GM18511 (cell line): ENCODE measurements around the gene RASGRF1.

Experiments used
- ATAC-seq: cut with Tn5 transposase; IDR thresholded peaks from one replicate; pipeline ENCODE4 v1.9.1; 2021; ENCODE audit warnings: mild to moderate bottlenecking, moderate library complexity; ENCODE audit not compliant: unreplicated experiment

The RASGRF1 gene

DNA sequence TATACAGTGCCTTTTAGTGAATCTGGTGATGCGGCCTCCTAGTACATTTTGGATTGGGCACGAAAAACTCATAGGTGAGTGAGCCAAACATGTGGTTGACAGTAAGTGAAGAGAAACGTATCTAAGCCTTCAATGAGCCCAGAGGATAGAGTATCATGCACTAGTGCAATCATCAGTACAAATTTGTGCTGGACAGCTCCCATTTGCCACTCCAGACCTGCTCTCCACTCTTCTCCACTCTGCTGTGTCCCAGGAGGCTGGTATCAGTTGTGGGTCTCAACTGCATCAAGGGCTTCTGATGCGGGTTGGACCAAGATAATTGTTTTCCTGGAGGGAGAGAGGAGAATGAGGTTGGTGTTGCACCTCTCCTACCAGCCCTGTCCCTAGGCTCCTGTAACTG, 9.1 kb upstream of the RASGRF1 start:
- ATAC-seq = no peak

DNA sequence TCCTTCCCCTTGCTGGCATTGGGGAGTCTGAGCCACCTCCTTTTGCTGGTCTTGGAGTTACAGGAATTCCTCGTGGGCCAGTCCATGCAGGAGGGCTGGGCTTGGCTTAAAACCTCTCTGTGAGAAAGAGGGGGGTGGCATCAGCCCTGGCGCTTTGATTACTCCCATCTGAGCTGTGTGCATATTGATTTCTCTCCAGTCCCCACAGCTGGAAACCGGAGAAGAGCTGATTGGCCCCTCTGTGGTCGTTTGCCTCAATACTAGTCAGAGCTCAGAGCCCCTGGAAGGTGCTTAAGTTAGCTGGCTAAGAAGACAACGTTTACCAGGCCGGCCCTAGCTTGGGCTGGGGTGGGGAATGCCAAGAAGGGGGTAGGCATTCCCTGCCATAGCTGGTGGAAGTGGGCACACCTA, 4.0 kb upstream of the RASGRF1 start:
- no peak for ATAC-seq

DNA sequence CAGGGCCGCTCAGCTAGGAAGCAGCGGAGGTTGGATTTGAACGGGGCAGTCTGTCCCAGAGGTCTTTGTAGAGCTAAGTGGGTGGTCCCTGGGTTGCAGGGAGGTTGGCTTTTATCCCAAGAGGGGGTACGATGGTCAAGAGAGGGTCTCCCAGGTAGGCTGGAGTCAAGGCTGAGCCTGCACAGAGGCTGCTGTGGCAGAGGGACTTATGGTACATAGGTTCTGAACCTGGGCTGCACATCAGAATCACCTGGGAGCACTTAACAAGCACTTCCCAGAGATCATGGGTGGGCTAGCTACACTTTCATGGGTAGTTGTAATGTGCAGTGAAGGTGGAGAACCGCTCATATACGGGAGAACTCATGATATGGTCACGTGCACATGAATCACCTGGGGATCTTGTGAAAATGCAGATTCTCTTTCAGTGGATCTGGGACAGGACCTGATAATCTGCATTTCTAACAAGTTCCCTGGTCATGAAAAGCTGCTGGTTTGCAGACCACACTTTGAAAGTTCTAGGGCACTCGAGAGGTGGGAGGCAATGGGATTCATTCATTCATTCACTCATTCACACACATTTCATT, 2.9 kb upstream of the RASGRF1 start:
- ATAC-seq = no peak

DNA sequence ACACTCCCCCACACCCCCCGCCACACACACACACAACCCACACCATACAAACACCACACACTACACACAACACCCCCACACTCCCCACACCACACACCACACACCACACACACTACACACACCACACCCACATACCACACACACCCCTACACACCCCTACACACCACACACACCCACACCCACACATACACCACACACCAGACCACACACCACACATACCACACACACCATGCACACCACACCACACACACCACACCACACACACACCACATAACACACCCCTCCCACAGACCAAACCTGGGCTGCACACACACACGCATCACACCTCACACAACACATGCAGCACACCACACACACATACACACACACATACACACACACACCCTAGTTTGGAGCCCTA, 1.8 kb upstream of the RASGRF1 start:
- no peak for ATAC-seq

DNA sequence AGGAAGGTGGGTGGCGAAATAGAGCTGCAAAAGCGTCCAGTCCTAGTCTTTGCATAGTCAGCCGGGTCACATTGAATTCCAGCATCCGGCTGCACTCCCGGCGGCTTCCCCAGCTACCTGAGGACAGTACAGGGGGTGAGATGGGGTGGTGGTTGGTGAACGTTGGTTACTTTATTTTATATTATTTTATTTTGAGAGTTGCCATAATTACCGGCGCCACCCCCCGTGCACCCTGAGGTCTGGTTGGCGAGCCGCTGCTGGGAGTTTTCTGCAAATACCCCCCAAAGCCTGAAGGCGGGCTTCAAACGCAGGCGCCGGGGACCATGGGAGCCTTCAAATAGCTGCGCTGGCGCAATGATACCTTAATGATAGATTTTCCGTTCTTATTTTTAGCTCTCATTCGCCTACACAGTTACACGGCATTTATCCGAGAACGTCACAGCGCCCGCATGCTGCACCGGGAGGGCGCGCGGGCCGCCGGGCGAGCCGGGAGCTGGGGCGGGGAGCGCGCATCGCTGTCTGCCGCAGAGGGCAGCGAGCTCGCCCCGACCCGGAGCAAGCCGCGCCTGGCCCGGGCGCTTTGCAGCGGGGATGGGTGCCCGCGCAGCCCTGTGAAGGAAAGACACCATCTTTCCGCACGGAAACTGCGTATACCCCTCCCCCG, 756 bp upstream of the RASGRF1 start:
- ATAC-seq = no peak

DNA sequence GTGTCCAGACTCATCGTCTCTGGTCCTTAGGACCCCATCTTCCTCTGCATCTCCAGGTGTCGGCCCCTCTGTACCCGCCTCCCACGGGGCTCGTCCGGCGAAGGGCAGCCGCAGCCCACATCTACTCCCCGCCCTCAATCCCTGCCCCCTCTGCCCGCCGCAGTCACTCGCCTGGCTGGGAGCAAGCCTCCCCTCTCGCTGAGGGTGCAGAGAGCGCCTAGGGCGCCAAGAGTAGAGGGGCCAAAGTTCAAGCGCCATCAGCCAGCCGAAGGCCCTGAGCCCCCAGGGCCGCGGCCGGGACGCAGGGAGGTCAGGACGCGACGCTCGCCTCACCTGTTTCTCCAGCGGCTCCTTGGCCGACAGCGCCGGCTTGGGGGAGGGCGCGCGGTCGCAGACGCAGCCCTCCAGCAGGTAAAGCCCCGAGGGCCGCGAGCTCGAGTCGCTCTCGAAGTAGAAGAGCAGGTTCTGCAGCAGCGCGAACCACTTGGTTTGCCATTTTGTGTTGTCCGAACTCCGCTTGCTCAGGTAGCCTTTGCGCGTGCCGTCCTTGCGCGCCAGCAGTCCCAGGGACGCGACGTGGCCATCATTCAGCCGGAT, 592 bp downstream of the RASGRF1 start:
- ATAC-seq = no peak

DNA sequence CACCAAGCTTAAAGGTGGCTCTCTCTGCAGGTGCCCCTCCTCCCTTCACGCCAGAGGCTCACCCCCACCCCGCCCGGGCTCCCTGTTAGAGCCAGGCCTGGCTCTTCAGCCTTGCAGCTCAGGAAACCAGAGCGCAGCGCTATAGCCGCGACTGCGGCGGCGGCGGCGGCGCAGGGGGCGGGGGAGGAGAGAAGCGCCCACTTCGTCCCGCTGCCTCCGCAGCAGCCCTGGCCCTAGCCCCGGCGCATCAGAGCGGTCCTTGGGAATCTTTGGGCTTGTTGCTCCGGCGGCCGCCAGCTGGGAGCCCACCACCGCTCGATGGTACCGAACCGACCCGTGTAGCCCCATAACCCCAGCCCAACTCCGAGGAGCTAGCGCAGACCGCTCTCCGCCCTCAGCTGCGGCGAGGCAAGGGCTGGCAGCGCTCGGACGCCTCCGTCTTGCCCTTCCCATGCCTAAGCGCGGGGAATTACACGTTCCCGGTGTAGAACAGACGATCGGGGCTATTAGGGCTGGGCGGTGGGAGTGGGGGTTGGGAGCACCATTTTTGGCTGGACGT, 1.2 kb downstream of the RASGRF1 start:
- ATAC-seq = no peak

DNA sequence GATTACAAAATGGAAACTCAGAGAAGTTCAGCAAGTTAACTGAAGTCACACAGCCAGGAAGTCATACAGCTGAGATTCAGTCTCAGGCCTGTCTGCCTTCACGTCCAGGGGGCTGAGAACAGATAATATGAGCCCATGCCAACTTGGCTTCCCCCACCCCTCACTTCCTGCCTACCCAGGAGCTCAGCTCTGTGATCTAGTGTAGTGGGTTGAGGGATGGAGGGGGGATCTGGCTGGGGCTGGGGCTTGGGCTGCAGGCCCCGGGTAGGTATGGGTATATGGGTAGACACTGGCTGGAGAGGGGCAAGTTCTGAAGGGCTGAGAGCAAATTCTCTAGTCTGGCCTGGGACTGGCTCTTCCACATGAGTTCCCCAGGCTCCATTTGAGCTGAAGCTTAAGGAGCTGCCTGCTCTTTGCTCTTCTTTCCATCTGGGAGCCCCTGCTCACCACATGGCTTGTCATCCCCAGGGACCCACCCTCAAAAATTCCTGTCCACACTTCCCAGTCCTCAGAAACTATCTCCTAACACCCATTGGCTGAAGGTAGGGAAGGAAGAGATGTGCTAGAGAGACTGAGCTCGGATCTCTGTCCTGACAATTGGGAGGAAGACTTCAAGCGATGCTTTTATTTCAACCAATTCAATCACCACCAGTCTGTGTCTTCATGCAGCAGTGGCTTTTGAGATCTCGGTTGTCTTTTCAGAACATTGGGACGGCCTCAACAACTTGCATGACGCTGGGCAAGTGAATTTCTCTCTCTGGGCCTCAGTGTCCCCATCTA, 2.0 kb downstream of the RASGRF1 start:
- no peak for ATAC-seq

DNA sequence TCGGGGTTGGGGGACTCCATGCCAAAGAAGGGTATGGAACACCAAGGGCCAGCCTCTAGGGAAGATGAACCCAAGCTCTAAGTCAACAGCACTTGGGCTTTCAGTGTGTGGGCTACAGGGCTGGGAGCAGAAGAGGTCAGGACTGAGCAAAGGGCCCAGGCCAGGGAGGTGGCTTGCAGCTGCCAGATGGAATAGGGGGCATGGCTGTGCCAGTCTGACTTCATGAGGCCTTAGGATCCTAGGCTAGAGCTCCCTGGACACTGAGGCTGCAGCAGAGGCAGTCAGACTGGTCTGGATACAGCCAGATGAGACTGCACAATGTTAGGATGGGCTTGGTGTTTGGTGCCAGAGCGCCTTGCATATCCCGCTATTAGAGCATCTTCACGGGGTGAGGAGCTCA, 3.8 kb downstream of the RASGRF1 start:
- ATAC-seq = no peak

DNA sequence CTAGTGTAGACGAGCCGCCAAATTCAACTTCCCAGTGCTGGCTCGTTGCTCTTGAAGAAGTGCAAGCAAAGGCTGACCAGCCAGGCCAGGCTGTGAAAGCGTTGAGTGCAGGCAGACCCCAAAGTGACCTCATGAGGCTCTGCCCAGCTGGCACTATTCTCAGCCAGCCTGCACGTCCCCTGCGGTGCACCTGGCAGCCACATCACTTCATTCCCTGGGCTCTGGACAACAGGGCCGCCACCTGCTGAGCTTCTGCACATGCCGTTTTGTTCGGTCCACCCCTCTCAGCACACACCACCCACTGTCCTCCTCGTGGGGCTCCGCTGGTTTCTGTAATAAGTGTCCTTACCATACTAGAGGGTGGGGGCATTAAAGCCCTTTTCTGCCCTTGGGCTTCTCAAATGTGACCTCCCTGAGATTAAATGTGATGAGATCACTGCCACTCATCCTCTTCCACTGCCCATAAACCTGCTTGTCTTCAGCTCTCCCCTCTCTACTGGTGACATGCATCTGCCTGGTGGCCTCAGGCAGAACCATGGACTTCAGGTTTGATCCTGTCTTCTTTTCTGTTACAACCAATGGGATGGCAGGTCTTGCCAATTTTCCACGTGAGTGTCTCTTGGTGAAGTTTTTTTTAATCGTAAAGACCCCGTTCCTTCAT, 6.1 kb downstream of the RASGRF1 start:
- no peak for ATAC-seq

DNA sequence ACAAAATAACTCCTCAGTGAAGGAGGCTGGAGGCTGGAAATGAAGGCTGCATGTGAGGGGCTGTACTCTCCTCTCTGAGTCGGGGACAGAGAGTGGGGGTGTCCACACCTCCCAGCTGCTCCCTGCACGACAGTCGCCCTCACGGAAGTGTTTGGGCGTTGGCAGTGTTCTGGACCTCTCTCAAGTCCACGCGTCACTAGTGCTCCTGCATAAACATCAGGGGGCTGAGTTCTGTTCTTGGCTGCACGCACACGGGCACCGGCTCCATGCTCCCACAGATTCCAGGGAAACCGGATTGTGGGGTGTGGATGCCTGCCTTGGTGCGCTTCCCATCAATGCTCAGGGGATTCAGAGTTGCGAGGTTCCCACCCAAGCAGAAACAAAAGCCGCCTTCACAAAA, 7.4 kb downstream of the RASGRF1 start:
- ATAC-seq = no peak

DNA sequence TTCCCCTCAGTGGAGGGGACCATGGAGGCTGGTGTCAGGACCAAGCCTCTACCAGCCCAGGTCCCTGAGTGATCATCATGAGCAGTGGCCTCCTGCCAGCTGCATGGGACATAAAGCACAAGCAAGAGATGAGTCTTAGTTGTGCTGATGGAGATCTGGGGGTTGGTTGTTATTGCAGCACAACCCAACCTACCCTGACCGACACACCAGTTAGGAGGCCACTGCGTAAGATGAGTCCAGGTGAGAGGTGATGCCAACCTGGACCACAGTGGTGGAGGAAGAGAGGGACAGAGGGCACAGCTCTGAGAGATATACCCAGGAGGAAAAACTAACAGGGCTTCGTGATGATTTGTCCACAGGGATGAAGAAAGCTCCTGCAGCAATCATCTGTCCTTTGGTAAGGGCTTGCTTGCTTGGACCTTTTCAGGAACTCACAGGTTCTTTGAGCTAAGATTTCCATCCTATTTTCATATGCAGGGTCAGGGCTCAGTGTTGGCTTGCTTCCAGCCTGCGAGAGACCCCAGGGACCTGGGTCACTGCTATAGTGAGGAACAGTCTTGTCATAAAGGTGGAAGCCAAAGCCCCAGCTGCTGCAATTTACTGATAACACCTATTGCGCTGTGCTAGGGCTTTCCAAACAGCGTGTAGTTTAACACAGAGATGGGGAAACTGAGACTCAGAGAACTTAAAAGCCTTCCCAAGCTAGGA, 8.1 kb downstream of the RASGRF1 start:
- no peak for ATAC-seq

DNA sequence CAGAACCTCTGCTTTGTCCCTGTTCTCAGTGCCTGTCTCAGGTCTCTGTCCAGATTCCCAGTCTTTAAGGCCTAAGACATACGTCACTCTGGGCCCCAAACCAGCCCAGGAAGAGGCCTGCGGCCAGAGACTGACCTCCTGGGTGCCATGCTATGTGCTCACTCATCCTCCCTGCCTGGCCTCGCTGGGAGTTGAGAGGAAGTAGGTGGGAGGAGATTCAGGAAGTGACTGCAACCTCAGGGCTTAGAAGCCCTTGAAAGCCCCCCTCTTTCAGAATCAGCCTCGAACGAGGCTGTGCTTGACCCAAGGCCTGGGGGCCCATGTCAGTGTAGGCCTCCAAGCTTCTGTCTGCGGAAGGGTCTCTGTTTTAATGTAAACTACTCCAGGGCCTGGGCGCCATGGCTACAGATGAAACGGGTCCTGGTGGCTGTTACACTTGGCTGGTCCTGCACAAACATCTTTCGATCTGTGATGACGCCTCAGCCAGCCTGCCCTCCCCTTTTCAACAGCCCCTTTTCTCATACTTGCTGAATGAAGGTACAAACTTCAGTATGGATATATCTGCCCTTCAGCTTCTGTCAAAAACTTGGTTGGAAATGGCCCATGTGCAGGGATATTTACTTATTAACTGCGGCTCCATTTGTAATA, 11.7 kb downstream of the RASGRF1 start:
- no peak for ATAC-seq

DNA sequence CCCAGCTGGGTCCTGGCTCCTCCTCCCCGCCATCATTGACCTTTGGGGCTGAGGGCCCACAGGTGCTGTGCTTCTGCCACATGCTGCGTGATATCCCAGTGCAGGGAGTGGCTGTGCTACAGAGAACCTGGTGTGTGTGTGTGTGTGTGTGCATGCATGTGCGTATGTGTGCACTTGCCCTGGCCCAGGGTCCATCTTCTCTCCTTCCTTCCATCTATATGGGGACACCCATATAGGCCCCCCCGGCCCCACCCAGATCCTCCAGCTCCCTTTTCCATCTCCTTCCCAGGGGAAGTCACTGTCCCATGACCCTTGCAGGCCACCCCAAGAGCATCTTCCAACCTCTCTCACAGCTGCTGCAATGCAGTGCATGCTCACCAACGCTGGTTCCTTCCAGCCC, 12.6 kb downstream of the RASGRF1 start:
- ATAC-seq = no peak

DNA sequence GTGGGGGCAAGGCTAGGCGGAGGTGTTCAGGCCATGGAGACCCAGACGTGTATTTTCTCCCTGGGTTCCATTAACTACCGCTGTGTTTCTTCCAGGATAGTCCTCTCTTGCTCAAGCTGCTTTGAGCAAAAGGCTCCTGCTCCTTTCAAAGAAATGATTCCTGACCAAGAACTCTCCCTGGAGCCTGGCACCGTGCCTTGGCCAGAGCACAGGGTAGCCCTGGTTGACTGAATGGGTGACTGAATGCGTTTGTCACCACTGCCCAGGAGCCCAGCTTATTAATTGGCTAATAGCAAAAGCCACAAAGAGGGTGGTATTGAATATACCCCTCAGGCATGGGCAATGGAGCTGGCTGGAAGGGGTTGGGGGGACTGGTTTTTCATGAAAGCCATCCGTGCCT, 13.9 kb downstream of the RASGRF1 start:
- no peak for ATAC-seq

DNA sequence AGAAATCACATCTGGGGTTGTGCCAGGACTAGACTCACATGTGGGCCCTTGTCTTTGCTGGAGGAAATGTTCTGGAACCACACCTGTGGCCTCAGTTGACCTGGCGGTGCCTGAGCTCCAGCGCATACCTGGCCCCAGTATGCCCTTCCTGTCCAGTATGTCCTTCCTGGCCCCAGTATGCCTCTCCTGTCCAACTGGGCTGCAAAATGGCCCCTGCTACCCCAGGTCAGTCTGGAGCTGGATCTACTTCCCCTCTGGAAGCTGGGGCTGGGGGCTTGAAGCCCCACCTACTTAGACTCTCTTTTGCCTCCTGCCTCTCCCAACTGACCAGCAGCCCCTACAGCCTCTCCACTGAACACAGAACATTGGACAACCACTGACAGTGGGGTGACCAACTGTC, 15.3 kb downstream of the RASGRF1 start:
- no peak for ATAC-seq

DNA sequence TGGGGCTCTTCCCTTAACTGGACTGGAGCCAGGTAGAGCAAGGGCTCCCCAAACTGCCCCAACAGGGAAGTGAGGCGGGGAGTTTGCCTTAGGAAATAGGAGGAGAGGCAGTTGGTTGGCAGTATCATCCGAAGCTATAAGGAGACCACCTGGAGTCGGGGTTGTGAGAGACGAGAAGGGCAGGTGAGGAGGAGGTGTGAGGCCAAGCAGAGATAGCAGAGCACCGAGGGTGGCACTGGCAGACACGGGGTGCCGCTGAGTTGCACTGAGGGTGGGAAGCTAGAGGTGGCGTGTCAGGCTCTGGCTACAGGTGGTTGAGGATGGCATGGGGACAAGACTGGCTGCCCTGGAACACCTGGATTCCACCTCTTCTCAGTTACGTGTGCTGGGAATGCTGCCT, 17.2 kb downstream of the RASGRF1 start:
- ATAC-seq = no peak

DNA sequence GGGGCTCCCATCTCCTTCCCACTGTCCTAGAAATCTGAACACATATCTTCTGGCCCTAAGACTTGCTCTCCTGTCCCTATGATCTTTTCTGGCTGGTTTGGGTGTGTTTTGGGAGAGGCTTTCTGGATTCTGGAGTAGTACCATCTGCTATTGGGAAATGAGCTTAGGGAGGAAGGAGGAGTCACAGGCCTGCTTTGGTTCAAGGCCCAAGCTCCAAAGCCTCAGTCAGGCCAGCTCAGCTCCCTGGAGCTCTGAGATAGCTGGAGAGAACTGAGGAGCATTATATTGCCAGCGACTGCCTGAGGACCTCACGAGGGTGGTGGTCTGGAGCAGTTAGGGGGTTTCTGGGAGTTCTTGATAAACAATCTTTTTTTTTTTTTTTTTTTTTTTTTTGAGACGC, 18.7 kb downstream of the RASGRF1 start:
- no peak for ATAC-seq

DNA sequence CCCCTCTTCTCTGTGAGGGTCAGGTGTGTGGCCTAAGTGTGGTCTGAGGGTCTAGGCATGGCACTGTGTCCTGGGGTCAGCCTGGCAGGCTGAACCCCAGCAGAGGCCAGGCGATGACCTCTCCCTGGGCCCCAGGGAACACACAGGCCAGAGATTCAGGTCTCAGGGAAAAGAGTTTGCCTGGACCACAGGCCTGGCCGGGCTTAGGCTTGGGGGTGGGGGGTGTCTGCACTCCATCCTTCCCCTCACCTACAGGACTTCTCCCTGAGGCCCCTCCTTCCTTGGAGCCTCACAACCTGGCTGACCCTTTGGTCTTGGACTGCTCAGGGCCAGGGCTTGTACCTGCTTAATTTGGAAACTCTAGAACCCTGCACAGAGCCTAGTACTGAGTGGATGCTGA, 21.8 kb downstream of the RASGRF1 start:
- ATAC-seq = no peak

DNA sequence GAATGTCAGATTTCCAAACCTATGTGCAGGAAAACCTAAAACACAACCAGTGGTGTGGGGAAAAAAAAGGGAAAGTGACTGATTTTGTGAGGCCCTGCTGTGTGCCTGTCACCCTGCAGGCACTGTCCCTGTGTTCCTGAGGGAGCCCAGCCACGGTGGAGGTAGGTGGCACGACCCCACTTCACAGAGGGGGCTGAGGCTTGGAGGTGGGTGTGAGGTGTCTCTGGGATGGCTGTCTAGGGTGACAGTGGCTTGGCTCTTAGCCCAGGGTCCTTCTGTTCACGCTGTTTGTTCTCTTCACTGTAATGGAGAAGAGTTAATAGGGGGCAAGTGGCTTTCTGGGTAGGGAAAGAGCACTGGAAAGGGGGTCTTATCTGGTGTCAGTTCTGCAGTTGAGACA, 22.6 kb downstream of the RASGRF1 start:
- no peak for ATAC-seq
